ENCODE measurements around the gene EGLN3.

Gene EGLN3

GRCh38 chr14:33962016-33962415, 11.1 kb upstream of the EGLN3 start:
- peak; percentile 93 for DNase-seq (ENCODE audit: low spot score)

GRCh38 chr14:33959692-33960151, 8.8 kb upstream of the EGLN3 start:
- DNase-seq (ENCODE audit: low spot score), result peak; percentile 90

- no peak for DNase-seq (ENCODE audit: low spot score)
Observed at GRCh38 chr14:33958605-33959226, 7.8 kb upstream of the EGLN3 start.

GRCh38 chr14:33957993-33958392, 7.1 kb upstream of the EGLN3 start:
- DNase-seq (ENCODE audit: low spot score), result no peak

- no peak for DNase-seq (ENCODE audit: low spot score)
Observed at GRCh38 chr14:33957299-33957698, 6.4 kb upstream of the EGLN3 start.

GRCh38 chr14:33956640-33957039, 5.8 kb upstream of the EGLN3 start:
- no peak for DNase-seq (ENCODE audit: low spot score)

GRCh38 chr14:33954016-33954598, 3.2 kb upstream of the EGLN3 start:
- DNase-seq (ENCODE audit: low spot score), result no peak

GRCh38 chr14:33952541-33952940, 1.7 kb upstream of the EGLN3 start:
- DNase-seq (ENCODE audit: low spot score), result no peak

- no peak for DNase-seq (ENCODE audit: low spot score)
Observed at GRCh38 chr14:33951183-33951840, 438 bp upstream of the EGLN3 start.

GRCh38 chr14:33949411-33949893, 1.4 kb downstream of the EGLN3 start:
- DNase-seq (ENCODE audit: low spot score), result peak; percentile 56

- peak; percentile 53 for DNase-seq (ENCODE audit: low spot score)
Observed at GRCh38 chr14:33948869-33949408, 1.9 kb downstream of the EGLN3 start.

- no peak for DNase-seq (ENCODE audit: low spot score)
Observed at GRCh38 chr14:33948145-33948868, 2.6 kb downstream of the EGLN3 start.

- no peak for DNase-seq (ENCODE audit: low spot score)
Observed at GRCh38 chr14:33946679-33947476, 4.0 kb downstream of the EGLN3 start.

GRCh38 chr14:33945210-33946088, 5.4 kb downstream of the EGLN3 start:
- DNase-seq (ENCODE audit: low spot score), result no peak

- DNase-seq (ENCODE audit: low spot score), result peak; percentile 90
Observed at GRCh38 chr14:33943096-33943883, 7.6 kb downstream of the EGLN3 start.

- DNase-seq (ENCODE audit: low spot score), result peak; percentile 59
Observed at GRCh38 chr14:33941718-33942117, 9.2 kb downstream of the EGLN3 start.

GRCh38 chr14:33940561-33941011, 10.3 kb downstream of the EGLN3 start:
- peak; percentile 69 for DNase-seq (ENCODE audit: low spot score)

- peak; percentile 60 for DNase-seq (ENCODE audit: low spot score)
Observed at GRCh38 chr14:33938131-33938949, 12.5 kb downstream of the EGLN3 start.

- no peak for DNase-seq (ENCODE audit: low spot score)
Observed at GRCh38 chr14:33936391-33936790, 14.5 kb downstream of the EGLN3 start.

Data from pons (tissue), 1 donor.